HAP-1 (cell line): ENCODE measurements around the gene MRNIP.
"Not testable (repeated sequence)": the region's sequence is repeated elsewhere in the genome, so short reads cannot be mapped to it uniquely, and the experiment has no call there.

Experiments used
- DNase-seq, 2 experiments: peaks; one replicate each; pipeline ENCODE4 v3.0.0-alpha.2; 2016 to 2020; ENCODE audit warnings: low spot score in 2 of 2
- H3K27me3 ChIP-seq: fragments of 250-450 bp; sonication (Bioruptor Pico); 2 replicates; pipeline ENCODE4 v1.5.1; 2020; ENCODE audit warnings: low read depth, mild to moderate bottlenecking, moderate library complexity
- H3K36me3 ChIP-seq: fragments of 250-450 bp; sonication (Bioruptor Pico); replicated peaks from 2 replicates; pipeline ENCODE4 v1.5.1; 2020; ENCODE audit warnings: mild to moderate bottlenecking
- H3K4me1 ChIP-seq: fragments of 250-450 bp; sonication (Bioruptor Pico); 2 replicates; pipeline ENCODE4 v1.5.1; 2020; ENCODE audit warnings: mild to moderate bottlenecking
- H3K4me3 ChIP-seq: fragments of 250-450 bp; sonication (Bioruptor Pico); 2 replicates; pipeline ENCODE4 v1.5.1; 2020; ENCODE audit warnings: mild to moderate bottlenecking, moderate library complexity
- H3K9me3 ChIP-seq: fragments of 250-450 bp; sonication (Bioruptor Pico); 2 replicates; pipeline ENCODE4 v1.5.1; 2020; ENCODE audit warnings: mild to moderate bottlenecking, moderate library complexity
- in situ Hi-C: fragments of 300-500 bp; cut with MboI; formaldehyde crosslinking; loops from 3 replicates; pipeline ENCODE4 v1.14.3; 2020; ENCODE audit warnings: low sequenced_read_pairs, inconsistent platforms, mixed read lengths

The MRNIP gene

GRCh38 chr5:179860301-179860700, 1.7 kb upstream of the MRNIP start:
- no peaks in the 10 kb centered on the region for H3K27me3 ChIP-seq
- peaks cover 11% of the 10 kb centered on the region for H3K4me1 ChIP-seq
- H3K9me3 ChIP-seq: no peaks in the 10 kb centered on the region
- H3K4me3 ChIP-seq: no peak overlapping the region
- in situ Hi-C loops: no loop called here
- DNase-seq: no peak
- H3K36me3 ChIP-seq: peaks cover 29% of the 10 kb centered on the region

GRCh38 chr5:179858241-179858585, 404 bp downstream of the MRNIP start:
- Histone ChIP-seq H3K36me3 (peaks cover 16% of the 10 kb centered on the region), H3K4me1 (peaks cover 11% of the 10 kb centered on the region), H3K4me3 (peak overlapping the region; percentile 75), H3K27me3 (no peaks in the 10 kb centered on the region), H3K9me3 (no peaks in the 10 kb centered on the region)
- peak; percentile 23 to 64 for DNase-seq
- in situ Hi-C loops: no loop called here

GRCh38 chr5:179854356-179854755, 4.3 kb downstream of the MRNIP start:
- in situ Hi-C loops: no loop called here
- peaks cover 26% of the 10 kb centered on the region for H3K36me3 ChIP-seq
- no peak for DNase-seq
- H3K4me3 ChIP-seq: no peak overlapping the region
- peaks cover 3% of the 10 kb centered on the region for H3K4me1 ChIP-seq
- no peaks in the 10 kb centered on the region for H3K27me3 ChIP-seq
- H3K9me3 ChIP-seq: no peaks in the 10 kb centered on the region

GRCh38 chr5:179852993-179853547, 5.5 kb downstream of the MRNIP start:
- no peak for DNase-seq
- no peaks in the 10 kb centered on the region for H3K27me3 ChIP-seq
- no peaks in the 10 kb centered on the region for H3K9me3 ChIP-seq
- H3K4me1 ChIP-seq: peaks cover 3% of the 10 kb centered on the region
- H3K4me3 ChIP-seq: no peak overlapping the region
- in situ Hi-C loops: no loop called here
- H3K36me3 ChIP-seq: peaks cover 32% of the 10 kb centered on the region

- Histone ChIP-seq H3K4me3 (no peak overlapping the region), H3K36me3 (peaks cover 65% of the 10 kb centered on the region), H3K9me3 (no peaks in the 10 kb centered on the region), H3K4me1 (no peaks in the 10 kb centered on the region), H3K27me3 (no peaks in the 10 kb centered on the region)
- in situ Hi-C loops: no loop called here
- DNase-seq: no peak
Measured at GRCh38 chr5:179841621-179842020, 17.0 kb downstream of the MRNIP start.

GRCh38 chr5:179840766-179841165, 17.9 kb downstream of the MRNIP start:
- no peak overlapping the region for H3K4me3 ChIP-seq
- H3K4me1 ChIP-seq: no peaks in the 10 kb centered on the region
- no peaks in the 10 kb centered on the region for H3K27me3 ChIP-seq
- DNase-seq: no peak
- in situ Hi-C loops: no loop called here
- H3K36me3 ChIP-seq: peaks cover 65% of the 10 kb centered on the region
- no peaks in the 10 kb centered on the region for H3K9me3 ChIP-seq

- no peaks in the 10 kb centered on the region for H3K9me3 ChIP-seq
- no peak overlapping the region for H3K4me3 ChIP-seq
- no peaks in the 10 kb centered on the region for H3K27me3 ChIP-seq
- no peak for DNase-seq
- in situ Hi-C loops: no loop called here
- H3K36me3 ChIP-seq: peaks cover 67% of the 10 kb centered on the region
- H3K4me1 ChIP-seq: no peaks in the 10 kb centered on the region
Measured at GRCh38 chr5:179840321-179840720, 18.3 kb downstream of the MRNIP start.

GRCh38 chr5:179839328-179840256, 19.0 kb downstream of the MRNIP start:
- Histone ChIP-seq H3K4me1 (no peaks in the 10 kb centered on the region), H3K4me3 (no peak overlapping the region), H3K36me3 (peaks cover 67% of the 10 kb centered on the region), H3K9me3 (no peaks in the 10 kb centered on the region), H3K27me3 (no peaks in the 10 kb centered on the region)
- no peak for DNase-seq
- in situ Hi-C loops: no loop called here

- no peaks in the 10 kb centered on the region for H3K4me1 ChIP-seq
- in situ Hi-C loops: no loop called here
- no peaks in the 10 kb centered on the region for H3K9me3 ChIP-seq
- no peak for DNase-seq
- H3K27me3 ChIP-seq: no peaks in the 10 kb centered on the region
- H3K36me3 ChIP-seq: peaks cover 78% of the 10 kb centered on the region
- H3K4me3 ChIP-seq: no peak overlapping the region
Measured at GRCh38 chr5:179837076-179838011, 21.3 kb downstream of the MRNIP start.

- H3K4me1 ChIP-seq: no peaks in the 10 kb centered on the region
- in situ Hi-C loops: no loop called here
- H3K9me3 ChIP-seq: no peaks in the 10 kb centered on the region
- DNase-seq: no peak
- H3K4me3 ChIP-seq: no peak overlapping the region
- peaks cover 85% of the 10 kb centered on the region for H3K36me3 ChIP-seq
- no peaks in the 10 kb centered on the region for H3K27me3 ChIP-seq
Measured at GRCh38 chr5:179836225-179837019, 22.2 kb downstream of the MRNIP start.

GRCh38 chr5:179834871-179835270, 23.7 kb downstream of the MRNIP start:
- H3K4me3 ChIP-seq, DNase-seq, H3K27me3 ChIP-seq, H3K9me3 ChIP-seq, in situ Hi-C loops, H3K4me1 ChIP-seq: not testable (repeated sequence)
- H3K36me3 ChIP-seq: peaks cover 86% of the 10 kb centered on the region

- Histone ChIP-seq H3K36me3 (peaks cover 83% of the 10 kb centered on the region), H3K4me1 (no peaks in the 10 kb centered on the region), H3K9me3 (no peaks in the 10 kb centered on the region), H3K27me3 (no peaks in the 10 kb centered on the region), H3K4me3 (no peak overlapping the region)
- no peak for DNase-seq
- in situ Hi-C loops: no loop called here
Measured at GRCh38 chr5:179834120-179834519, 24.5 kb downstream of the MRNIP start.

GRCh38 chr5:179833709-179834070, 24.9 kb downstream of the MRNIP start:
- Histone ChIP-seq H3K9me3 (no peaks in the 10 kb centered on the region), H3K4me3 (no peak overlapping the region), H3K27me3 (no peaks in the 10 kb centered on the region), H3K4me1 (no peaks in the 10 kb centered on the region), H3K36me3 (peaks cover 85% of the 10 kb centered on the region)
- DNase-seq: no peak
- in situ Hi-C loops: no loop called here
